MM.1S (cell line): ENCODE results near the gene SAMD3.

Source experiments
- EZH2phosphoT487 ChIP-seq: fragments of 300-600 bp; sonication (generic); IDR thresholded peaks from 2 replicates; pipeline ENCODE4 v1.6.1; 2018; ENCODE audit warnings: antibody characterized with exemption, low read length
- TF ChIP-seq, protein P1 (sequence below): fragments of 300-600 bp; sonication (generic); IDR thresholded peaks from 2 replicates; pipeline ENCODE4 v1.5.1; 2016; ENCODE audit warnings: antibody characterized with exemption, low read length, mixed read lengths

DNA sequence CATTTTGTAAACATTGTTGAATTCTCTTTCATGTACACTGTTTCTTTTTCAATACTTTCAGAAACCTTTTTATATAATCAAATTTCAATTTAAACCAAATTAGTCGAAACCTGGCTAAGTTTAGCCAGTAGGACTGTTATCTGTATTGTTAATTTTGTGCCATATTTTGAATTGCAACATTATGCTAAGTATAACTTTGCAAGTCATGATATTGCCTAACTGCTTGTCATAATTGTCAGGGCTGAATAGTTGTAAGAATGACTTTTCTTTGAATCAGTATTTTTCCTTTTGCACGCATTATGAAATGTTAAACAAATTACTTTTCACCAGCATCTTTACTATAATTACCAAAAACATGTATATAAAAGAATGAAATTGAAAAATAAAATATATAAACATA lies 82.7 kb downstream of the SAMD3 start:
- TF ChIP-seq, protein P1, sequence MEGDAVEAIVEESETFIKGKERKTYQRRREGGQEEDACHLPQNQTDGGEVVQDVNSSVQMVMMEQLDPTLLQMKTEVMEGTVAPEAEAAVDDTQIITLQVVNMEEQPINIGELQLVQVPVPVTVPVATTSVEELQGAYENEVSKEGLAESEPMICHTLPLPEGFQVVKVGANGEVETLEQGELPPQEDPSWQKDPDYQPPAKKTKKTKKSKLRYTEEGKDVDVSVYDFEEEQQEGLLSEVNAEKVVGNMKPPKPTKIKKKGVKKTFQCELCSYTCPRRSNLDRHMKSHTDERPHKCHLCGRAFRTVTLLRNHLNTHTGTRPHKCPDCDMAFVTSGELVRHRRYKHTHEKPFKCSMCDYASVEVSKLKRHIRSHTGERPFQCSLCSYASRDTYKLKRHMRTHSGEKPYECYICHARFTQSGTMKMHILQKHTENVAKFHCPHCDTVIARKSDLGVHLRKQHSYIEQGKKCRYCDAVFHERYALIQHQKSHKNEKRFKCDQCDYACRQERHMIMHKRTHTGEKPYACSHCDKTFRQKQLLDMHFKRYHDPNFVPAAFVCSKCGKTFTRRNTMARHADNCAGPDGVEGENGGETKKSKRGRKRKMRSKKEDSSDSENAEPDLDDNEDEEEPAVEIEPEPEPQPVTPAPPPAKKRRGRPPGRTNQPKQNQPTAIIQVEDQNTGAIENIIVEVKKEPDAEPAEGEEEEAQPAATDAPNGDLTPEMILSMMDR = no peak
- TF ChIP-seq EZH2phosphoT487 = no peak
